Vagina (tissue), 2 donors: ENCODE results near the gene MYO1H.

Source experiments
- POLR2A ChIP-seq, 2 donors: fragments of 450-650 bp; IDR thresholded peaks; one replicate each; pipeline ENCODE4 v1.6.1; 2017; ENCODE audit warnings: antibody characterized with exemption in 2 of 2, mild to moderate bottlenecking in 2 of 2, moderate library complexity in 2 of 2
- POLR2AphosphoS5 ChIP-seq, 2 donors: sonication (generic); formaldehyde crosslinking; IDR thresholded peaks; one replicate each; pipeline ENCODE4 v1.9.0; 2017; ENCODE audit warnings: antibody characterized with exemption in 2 of 2, mild to moderate bottlenecking in 2 of 2, low read depth in 1 of 2; ENCODE audit not compliant: insufficient read depth in 1 of 2
- TF ChIP-seq, protein P1 (sequence below), 3 experiments: fragments of 450-650 bp in 2 of 3; fragments of 200-600 bp in 1 of 3; sonication (generic) in 1 of 3; IDR thresholded peaks; one replicate each; pipeline ENCODE4 v1.5.1; 2017 to 2019; ENCODE audit warnings: antibody characterized with exemption in 3 of 3, mild to moderate bottlenecking in 2 of 3, moderate library complexity in 2 of 3

DNA sequence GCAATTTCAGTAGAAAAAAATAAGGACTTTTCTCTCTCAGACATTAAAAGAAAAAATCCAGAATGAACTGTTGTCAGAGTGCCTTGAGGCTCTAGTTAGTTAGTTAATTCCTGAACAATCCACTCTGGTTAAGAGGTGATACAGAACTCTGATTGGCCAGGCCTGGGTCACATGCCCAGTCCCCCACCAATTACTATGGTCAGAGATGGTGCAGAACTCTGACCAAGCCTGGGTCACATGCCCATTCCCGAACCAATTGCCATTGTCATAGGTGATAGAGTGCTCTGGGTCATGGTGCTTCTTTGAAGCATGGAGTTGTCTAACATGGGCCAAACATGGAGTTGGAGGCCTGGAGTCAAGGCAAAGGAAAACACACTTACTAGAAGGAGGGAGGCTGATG lies 11.1 kb upstream of the MYO1H start:
- TF ChIP-seq POLR2AphosphoS5 (IDR thresholded peaks at IDR 0.05; ENCODE audit: insufficient read depth in 1 of 2, low read depth in 1 of 2) (no peak), POLR2A (IDR thresholded peaks at IDR 0.05) (no peak)
- TF ChIP-seq, protein P1, sequence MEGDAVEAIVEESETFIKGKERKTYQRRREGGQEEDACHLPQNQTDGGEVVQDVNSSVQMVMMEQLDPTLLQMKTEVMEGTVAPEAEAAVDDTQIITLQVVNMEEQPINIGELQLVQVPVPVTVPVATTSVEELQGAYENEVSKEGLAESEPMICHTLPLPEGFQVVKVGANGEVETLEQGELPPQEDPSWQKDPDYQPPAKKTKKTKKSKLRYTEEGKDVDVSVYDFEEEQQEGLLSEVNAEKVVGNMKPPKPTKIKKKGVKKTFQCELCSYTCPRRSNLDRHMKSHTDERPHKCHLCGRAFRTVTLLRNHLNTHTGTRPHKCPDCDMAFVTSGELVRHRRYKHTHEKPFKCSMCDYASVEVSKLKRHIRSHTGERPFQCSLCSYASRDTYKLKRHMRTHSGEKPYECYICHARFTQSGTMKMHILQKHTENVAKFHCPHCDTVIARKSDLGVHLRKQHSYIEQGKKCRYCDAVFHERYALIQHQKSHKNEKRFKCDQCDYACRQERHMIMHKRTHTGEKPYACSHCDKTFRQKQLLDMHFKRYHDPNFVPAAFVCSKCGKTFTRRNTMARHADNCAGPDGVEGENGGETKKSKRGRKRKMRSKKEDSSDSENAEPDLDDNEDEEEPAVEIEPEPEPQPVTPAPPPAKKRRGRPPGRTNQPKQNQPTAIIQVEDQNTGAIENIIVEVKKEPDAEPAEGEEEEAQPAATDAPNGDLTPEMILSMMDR (IDR thresholded peaks at IDR 0.05) = no peak
